Subcutaneous adipose tissue (tissue), 4 donors: Measurements from ENCODE around the gene TAOK1. TPM values are rescaled to one million over a fixed set of nuclear protein-coding genes. Genes with fewer than 3 reads are reported as not detected.

Experiments used
- CTCF ChIP-seq: fragments of 450-650 bp; IDR thresholded peaks from one replicate; pipeline ENCODE4 v1.5.1; 2016; ENCODE audit warnings: low read depth, mild to moderate bottlenecking, control low read depth, antibody characterized with exemption, moderate library complexity
- total RNA-seq, 4 donors: library from RNA; depleted of rRNA; stranded (reverse); fragments of >200 nt; gene quantifications; one replicate each; pipeline ENCODE4 v1.1.0, GENCODE V29; 2016

Gene TAOK1
- total RNA-seq, 4 donors from 2014 or later = 64.8 to 106 (median 79.1) TPM

DNA sequence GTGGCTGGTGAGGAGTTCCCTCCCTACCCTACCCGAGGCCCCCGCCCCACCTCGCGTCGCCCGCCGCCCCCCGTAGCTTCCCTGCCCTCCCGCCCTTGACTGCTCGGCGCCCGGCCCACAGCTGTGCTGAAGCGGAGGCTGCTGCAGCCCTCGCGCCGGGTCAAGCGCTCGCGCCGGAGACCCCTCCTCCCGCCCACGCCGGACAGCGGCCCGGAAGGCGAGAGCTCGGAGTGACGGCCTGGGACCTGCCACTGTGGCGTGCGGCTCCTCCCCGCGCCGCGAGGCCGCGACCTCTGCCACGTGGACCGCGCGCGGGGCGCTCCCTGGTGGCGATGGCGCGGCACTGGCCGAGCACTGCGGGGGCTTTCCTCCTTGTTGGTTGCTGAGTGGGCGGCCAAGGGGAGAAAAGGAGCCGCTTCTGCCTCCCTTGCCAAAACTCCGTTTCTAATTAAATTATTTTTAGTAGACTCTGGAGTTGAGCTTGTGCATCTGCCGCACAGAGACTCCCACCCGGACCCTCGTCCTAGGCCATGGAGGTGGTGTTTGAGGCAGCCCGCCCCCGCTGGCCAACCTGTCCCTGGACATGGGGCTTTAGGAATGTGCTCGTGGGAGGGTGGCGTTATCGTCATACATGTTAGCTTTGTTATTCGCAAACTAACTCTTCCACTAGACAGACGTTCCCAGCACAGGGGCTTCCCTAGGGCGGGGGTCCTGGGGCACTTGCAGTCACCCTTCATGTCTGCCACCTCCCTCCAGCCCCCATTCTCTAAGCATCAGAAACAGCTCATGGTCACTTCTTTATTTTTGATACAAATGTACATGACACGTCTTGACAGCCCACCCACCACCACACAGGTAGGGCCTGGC, 182.8 kb downstream of the TAOK1 start:
- TF ChIP-seq CTCF = no peak

DNA sequence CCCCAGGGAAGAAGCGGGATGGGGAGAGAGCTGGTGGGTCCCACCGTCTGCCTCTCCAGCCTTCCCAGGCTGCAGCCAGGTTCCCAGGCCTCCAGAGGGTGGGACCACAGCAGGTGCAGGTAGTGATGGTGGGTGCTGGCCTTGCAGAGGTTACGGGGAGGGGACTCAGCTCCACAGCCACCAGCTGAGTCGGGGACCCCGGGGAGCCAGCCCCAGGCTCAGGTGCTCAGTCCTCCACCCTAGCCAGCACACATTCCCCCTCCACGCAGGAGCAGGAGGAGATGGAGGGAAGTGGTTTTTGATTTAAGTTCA, 183.4 kb downstream of the TAOK1 start:
- no peak for TF ChIP-seq CTCF

- no peak for TF ChIP-seq CTCF
These were observed 183.9 kb downstream of the TAOK1 start for GRCh38 chr17:29573871-29574731.

GRCh38 chr17:29574732-29575510, 184.8 kb downstream of the TAOK1 start:
- no peak for TF ChIP-seq CTCF

DNA sequence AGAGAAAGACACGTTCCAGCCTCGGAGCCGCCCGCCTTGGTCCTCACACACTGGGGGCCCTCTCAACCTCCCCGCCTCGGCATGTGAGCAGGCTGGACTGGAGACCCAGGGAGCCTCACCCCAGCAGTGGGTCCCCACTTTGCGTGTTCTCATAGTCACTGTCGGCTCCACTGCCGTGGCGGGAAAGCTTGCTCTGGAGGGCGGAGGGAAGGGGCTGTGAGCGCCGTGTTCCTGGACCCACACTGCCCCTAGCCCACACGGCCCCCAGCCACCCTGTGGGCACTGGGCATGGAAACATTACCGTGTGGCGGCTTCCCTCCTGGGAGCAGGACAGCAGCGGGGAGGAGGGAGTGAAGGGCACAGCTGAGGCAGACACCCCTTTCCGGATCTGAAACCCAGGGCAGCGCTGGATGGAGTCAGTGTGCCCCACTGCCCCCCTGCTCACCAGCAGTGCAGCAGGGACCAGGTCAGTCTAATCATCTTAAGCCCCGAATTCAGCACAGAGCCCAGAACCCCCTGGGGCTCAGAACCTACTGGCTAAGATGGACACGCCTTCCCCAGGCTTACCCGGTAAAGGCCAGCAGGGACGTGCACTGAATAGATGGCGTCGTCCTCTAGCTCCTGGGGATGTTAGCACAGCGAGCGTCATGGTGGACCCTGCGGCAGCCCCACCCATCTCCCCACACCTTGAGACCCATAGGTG, 185.5 kb downstream of the TAOK1 start:
- TF ChIP-seq CTCF = no peak

- no peak for TF ChIP-seq CTCF
These were observed 186.2 kb downstream of the TAOK1 start for GRCh38 chr17:29576214-29577000.
